H1 (cell line): Measurements from ENCODE around the gene SLC6A7. TPM values are rescaled to one million over a fixed set of nuclear protein-coding genes. Genes with fewer than 3 reads are reported as not detected.

Source experiments
- CTCF ChIA-PET: fragments of 300-600 bp; sonication (Branson Sonifier 250); formaldehyde crosslinking; loops from one replicate; lab custom pipeline; 2021; ENCODE audit not compliant: partially characterized antibody; lab: Charles Lee
- POLR2A ChIA-PET: fragments of 300-600 bp; sonication (Branson Sonifier 250); formaldehyde crosslinking; loops from one replicate; lab custom pipeline; 2021; ENCODE audit warnings: inconsistent platforms; ENCODE audit not compliant: partially characterized antibody; lab: Charles Lee
- DNase-seq, 2 experiments: peaks; one replicate each; pipeline versions ENCODE4 v3.0.0 to v3.0.0-alpha.2; 2010 to 2022; ENCODE audit warnings: low spot score in 2 of 2, low read depth in 1 of 2, mixed read lengths in 1 of 2
- FAIRE-seq: peaks from 2 replicates; lab custom pipeline; 2011; peaks lifted over from hg19 to GRCh38; lab: Jason Lieb, UNC
- H2AFZ ChIP-seq: 2 replicates; pipeline ENCODE4 v1.8.1; 2012; ENCODE audit warnings: low read length, inconsistent platforms
- H2AK5ac ChIP-seq: 2 replicates; pipeline ENCODE4 v1.6.1; 2013; ENCODE audit warnings: low read depth, low read length
- H2BK120ac ChIP-seq: replicated peaks from 2 replicates; pipeline ENCODE3; 2013; ENCODE audit warnings: low read depth, low read length, inconsistent platforms
- H2BK12ac ChIP-seq: 2 replicates; pipeline ENCODE4 v1.6.1; 2013; ENCODE audit warnings: low read depth, low read length
- H2BK15ac ChIP-seq: 2 replicates; pipeline ENCODE4 v1.6.1; 2013; ENCODE audit warnings: low read length
- H2BK20ac ChIP-seq: 2 replicates; pipeline ENCODE4 v1.6.1; 2013; ENCODE audit warnings: low read length
- H2BK5ac ChIP-seq: 2 replicates; pipeline ENCODE4 v1.6.1; 2013; ENCODE audit warnings: low read depth, low read length
- H3K14ac ChIP-seq: 2 replicates; pipeline ENCODE4 v1.6.1; 2013; ENCODE audit warnings: inconsistent platforms; ENCODE audit not compliant: insufficient read length
- H3K18ac ChIP-seq: 2 replicates; pipeline ENCODE4 v1.6.1; 2013; ENCODE audit warnings: low read length; ENCODE audit errors: extremely low read depth
- H3K23ac ChIP-seq: 2 replicates; pipeline ENCODE4 v1.6.1; 2013; ENCODE audit warnings: inconsistent platforms; ENCODE audit not compliant: insufficient read length
- H3K23me2 ChIP-seq: 2 replicates; pipeline ENCODE4 v1.6.1; 2013; ENCODE audit warnings: low read depth, low read length
- H3K27ac ChIP-seq: 2 replicates; pipeline ENCODE4 v1.6.1; 2011; ENCODE audit warnings: low read depth, low read length, inconsistent platforms
- H3K27me3 ChIP-seq, 4 experiments: replicated peaks in 1 of 4; 1 replicate in 1 of 4; 2 replicates in 3 of 4; pipeline versions ENCODE4 v1.6.1 to v1.8.1; 2011 to 2013; ENCODE audit warnings: low read length in 3 of 4, mild to moderate bottlenecking in 3 of 4, inconsistent platforms in 2 of 4, mixed read lengths in 2 of 4, moderate library complexity in 1 of 4; ENCODE audit not compliant: control insufficient read depth in 3 of 4, insufficient read depth in 3 of 4; ENCODE audit errors: extremely low read depth in 1 of 4
- H3K36me3 ChIP-seq, 4 experiments: 2 replicates each; pipeline versions ENCODE4 v1.6.1 to v1.8.1; 2011 to 2013; ENCODE audit warnings: mild to moderate bottlenecking in 4 of 4, low read length in 3 of 4, moderate library complexity in 2 of 4, control low read depth in 1 of 4, inconsistent platforms in 1 of 4; ENCODE audit not compliant: insufficient read depth in 4 of 4, control insufficient read depth in 2 of 4
- H3K4ac ChIP-seq: replicated peaks from 2 replicates; pipeline ENCODE3; 2013; ENCODE audit warnings: low read length, low read depth, mixed read lengths, inconsistent platforms; ENCODE audit not compliant: insufficient read length
- H3K4me1 ChIP-seq, 4 experiments: replicated peaks in 1 of 4; 1 replicate in 1 of 4; 2 replicates in 3 of 4; pipeline versions ENCODE4 v1.6.1 to v1.8.1; 2011 to 2013; ENCODE audit warnings: low read length in 3 of 4, inconsistent platforms in 2 of 4, mixed read lengths in 1 of 4; ENCODE audit not compliant: insufficient read depth in 4 of 4, control insufficient read depth in 3 of 4
- H3K4me2 ChIP-seq, 2 experiments: 2 replicates each; pipeline versions ENCODE4 v1.6.1 to v1.8.1; 2011 to 2013; ENCODE audit warnings: low read depth in 2 of 2, low read length in 2 of 2, control low read depth in 1 of 2, inconsistent platforms in 1 of 2, mild to moderate bottlenecking in 1 of 2; ENCODE audit not compliant: insufficient read depth in 1 of 2
- H3K4me3 ChIP-seq, 4 experiments: fragments of 200-600, 300-600 bp in 1 of 4; sonication (generic), shearing (Covaris generic), sonication (Bioruptor Twin) in 1 of 4; 2 replicates each; pipeline versions ENCODE4 v1.5.1 to v1.8.1; 2011 to 2016; ENCODE audit warnings: low read length in 4 of 4, low read depth in 3 of 4, control low read depth in 2 of 4, inconsistent platforms in 2 of 4, mild to moderate bottlenecking in 2 of 4, mixed read lengths in 1 of 4, moderate library complexity in 1 of 4; ENCODE audit not compliant: insufficient read depth in 2 of 4; ENCODE audit errors: extremely low read depth in 1 of 4
- H3K56ac ChIP-seq: replicated peaks from 2 replicates; pipeline ENCODE3; 2013; ENCODE audit warnings: low read depth, mild to moderate bottlenecking, mixed read lengths, low read length, inconsistent platforms; ENCODE audit not compliant: insufficient read length
- H3K79me1 ChIP-seq: 2 replicates; pipeline ENCODE4 v1.6.1; 2013; ENCODE audit warnings: low read depth, low read length, control low read depth
- H3K79me2 ChIP-seq, 2 experiments: 2 replicates each; pipeline versions ENCODE4 v1.6.1 to v1.8.1; 2012 to 2013; ENCODE audit warnings: low read length in 2 of 2, mild to moderate bottlenecking in 2 of 2, inconsistent platforms in 1 of 2; ENCODE audit not compliant: insufficient read depth in 2 of 2, control insufficient read depth in 1 of 2
- H3K9ac ChIP-seq, 4 experiments: replicated peaks in 1 of 4; 1 replicate in 1 of 4; 2 replicates in 3 of 4; pipeline versions ENCODE4 v1.6.1 to v1.8.1; 2011 to 2013; ENCODE audit warnings: low read depth in 3 of 4, low read length in 3 of 4, control low read depth in 2 of 4, mild to moderate bottlenecking in 2 of 4, moderate library complexity in 2 of 4, inconsistent platforms in 1 of 4; ENCODE audit errors: extremely low read depth in 1 of 4
- H3K9me3 ChIP-seq, 2 experiments: 2 replicates each; pipeline versions ENCODE4 v1.6.1 to v1.8.1; 2012 to 2013; ENCODE audit warnings: mild to moderate bottlenecking in 2 of 2, moderate library complexity in 2 of 2, control low read depth in 1 of 2, inconsistent platforms in 1 of 2, low read depth in 1 of 2, low read length in 1 of 2, mixed read lengths in 1 of 2; ENCODE audit not compliant: insufficient read depth in 2 of 2
- H4K20me1 ChIP-seq, 2 experiments: replicated peaks in 1 of 2; 2 replicates each; pipeline versions ENCODE3 to v1.8.1; 2011 to 2013; ENCODE audit warnings: inconsistent platforms in 2 of 2, low read length in 2 of 2, mild to moderate bottlenecking in 1 of 2; ENCODE audit not compliant: insufficient read depth in 2 of 2, control insufficient read depth in 1 of 2
- H4K5ac ChIP-seq: 2 replicates; pipeline ENCODE4 v1.6.1; 2013; ENCODE audit warnings: low read length, low read depth, mixed read lengths, inconsistent platforms; ENCODE audit not compliant: insufficient read length
- H4K8ac ChIP-seq: 2 replicates; pipeline ENCODE4 v1.8.0; 2013; ENCODE audit warnings: mild to moderate bottlenecking, moderate library complexity, low read length, inconsistent platforms; ENCODE audit not compliant: insufficient read depth; ENCODE audit errors: extremely low read depth
- H4K91ac ChIP-seq: replicated peaks from 2 replicates; pipeline ENCODE3; 2013; ENCODE audit warnings: low read length, mixed read lengths, inconsistent platforms; ENCODE audit not compliant: insufficient read length
- ASH2L ChIP-seq: fragments of 200-600, 300-600 bp; sonication (generic); IDR thresholded peaks from one replicate; pipeline ENCODE4 v1.7.1; 2017; ENCODE audit warnings: low read length
- ATF3 ChIP-seq: IDR thresholded peaks from 2 replicates; pipeline ENCODE4 v1.6.1; 2011; ENCODE audit warnings: low read depth, mild to moderate bottlenecking, low read length; ENCODE audit not compliant: insufficient read depth
- CBX8 ChIP-seq: fragments of 300-800, 300-1000 bp; sonication (generic); IDR thresholded peaks from 2 replicates; pipeline ENCODE4 v1.7.1; 2016; ENCODE audit warnings: low read depth, low read length, borderline replicate concordance
- CHD2 ChIP-seq: IDR thresholded peaks from 2 replicates; pipeline ENCODE4 v1.6.1; 2012; ENCODE audit warnings: low read length, improper control_type of control experiment
- JUND ChIP-seq: IDR thresholded peaks from 2 replicates; pipeline ENCODE4 v1.6.1; 2011; ENCODE audit warnings: mild to moderate bottlenecking, improper control_type of control experiment, low read length
- POLR2A ChIP-seq, 2 experiments: IDR thresholded peaks; 1 replicate in 1 of 2; 2 replicates in 1 of 2; pipeline ENCODE4 v1.6.1; 2011; ENCODE audit warnings: low read depth in 2 of 2, low read length in 2 of 2, mild to moderate bottlenecking in 2 of 2; ENCODE audit errors: control extremely low read depth in 1 of 2
- POLR2AphosphoS5 ChIP-seq: IDR thresholded peaks from 2 replicates; pipeline ENCODE4 v1.6.1; 2011; ENCODE audit warnings: low read depth, low read length
- RAD21 ChIP-seq, 2 experiments: IDR thresholded peaks in 1 of 2; conservative IDR thresholded peaks in 1 of 2; 2 replicates each; pipeline ENCODE4 v1.6.1; 2011; ENCODE audit warnings: low read depth in 2 of 2, low read length in 2 of 2, improper control_type of control experiment in 1 of 2, inconsistent platforms in 1 of 2, mild to moderate bottlenecking in 1 of 2, moderate library complexity in 1 of 2
- RXRA ChIP-seq: IDR thresholded peaks from 2 replicates; pipeline ENCODE4 v1.6.1; 2011; ENCODE audit warnings: low read depth, mild to moderate bottlenecking, low read length, moderate library complexity; ENCODE audit not compliant: insufficient read depth
- SAP30 ChIP-seq: fragments of 300-600 bp; sonication (generic); IDR thresholded peaks from 2 replicates; pipeline ENCODE4 v1.7.1; 2012; ENCODE audit warnings: low read length, moderate library complexity, mild to moderate bottlenecking, inconsistent platforms; ENCODE audit not compliant: insufficient read depth, insufficient replicate concordance
- SIRT6 ChIP-seq: IDR thresholded peaks from one replicate; pipeline ENCODE4 v1.7.1; 2012; ENCODE audit warnings: low read length, inconsistent platforms
- SUZ12 ChIP-seq: fragments of 200-600 bp; sonication (generic); IDR thresholded peaks from 2 replicates; pipeline ENCODE4 v1.6.1; 2012; ENCODE audit warnings: mild to moderate bottlenecking, inconsistent platforms, low read length, moderate library complexity, mixed read lengths
- WGBS, 2 experiments: shearing (Covaris generic) in 1 of 2; methylation state at CpG; one replicate each; pipeline versions ENCODE4 v1.1.6 to v1.1.7; 2013 to 2015; ENCODE audit warnings: low lambda C conversion rate in 2 of 2, mixed read lengths in 2 of 2, inconsistent platforms in 1 of 2, low coverage in 1 of 2, missing lambda C conversion rate in 1 of 2; ENCODE audit not compliant: insufficient replicate concordance in 2 of 2, insufficient coverage in 1 of 2, insufficient read length in 1 of 2; ENCODE audit errors: extremely low coverage in 1 of 2, missing lambda C conversion rate in 1 of 2; 5-methylcytosine and 5-hydroxymethylcytosine counted together
- polyA plus RNA-seq, 7 experiments: library from polyadenylated mRNA; depleted of rRNA in 3 of 7; stranded (reverse) in 5 of 7; unstranded in 2 of 7; fragments of >200 nt in 5 of 7; fragments of 200-250 nt in 2 of 7; gene quantifications; 1 replicate in 5 of 7; 2 replicates in 1 of 7; 4 replicates in 1 of 7; pipeline versions ENCODE4 v1.2.1 to v1.2.3, GENCODE V29; 2011 to 2013; ENCODE audit warnings: missing spikeins in 2 of 7, mixed read lengths in 2 of 7
- total RNA-seq: library from RNA; stranded (reverse); fragmentation: NEBNext Ultra II Directional; extraction: Animal tissue kit (Norgen Biotek cat#: 25700); gene quantifications from 2 replicates; pipeline ENCODE4 v1.2.1, GENCODE V29; 2021

SLC6A7 gene
- total and polyA plus RNA-seq, 2 of the 8 experiments (the other 6 are each of a cell fraction or from before 2014, with no cell fraction given), result 0.07 to 0.12 TPM

- POLR2A ChIA-PET, result no interaction called here
- no peaks in the 10 kb centered on the region for H3K79me1 ChIP-seq
- no peak for FAIRE-seq
- TF ChIP-seq POLR2AphosphoS5, result no peak
- no peak for TF ChIP-seq CBX8
- no peak for TF ChIP-seq JUND
- no peak for TF ChIP-seq CHD2
- TF ChIP-seq RAD21 (IDR thresholded peaks at IDR 0.05 in 1 of 2, conservative IDR thresholded peaks at IDR 0.05 in 1 of 2; ENCODE audit: low read depth in 2 of 2, low read length in 2 of 2), result no peak
- no peak for TF ChIP-seq ASH2L
- TF ChIP-seq SUZ12, result no peak
- TF ChIP-seq POLR2A (IDR thresholded peaks at IDR 0.05; ENCODE audit: control extremely low read depth in 1 of 2, low read depth in 2 of 2, low read length in 2 of 2), result no peak
- no peak for TF ChIP-seq ATF3
- TF ChIP-seq RXRA, result no peak
- no peak for TF ChIP-seq SIRT6
- TF ChIP-seq SAP30, result no peak
Observed at GRCh38 chr5:150236981-150237754, 47.3 kb downstream of the SLC6A7 start.

More at GRCh38 chr5:150236981-150237754, 47.3 kb downstream of the SLC6A7 start:
- no peak overlapping the region for H2AK5ac ChIP-seq
- H4K91ac ChIP-seq, result no peak overlapping the region
- no peaks in the 10 kb centered on the region for H4K20me1 ChIP-seq
- no peaks in the 10 kb centered on the region; the same call in 1 of the 2 replicates for H3K23me2 ChIP-seq
- H3K4ac ChIP-seq, result no peak overlapping the region
- no peaks in the 10 kb centered on the region for H3K36me3 ChIP-seq
- H3K23ac ChIP-seq, result no peak overlapping the region
- no peaks in the 10 kb centered on the region for H3K27me3 ChIP-seq
- H3K4me2 ChIP-seq, result no peak overlapping the region
- 86% methylated on average over 15 of the region's 15 CpGs; no CpG with 5 or more reads in 1 of the 2 experiments for WGBS, 2 experiments
- no peak overlapping the region for H2BK5ac ChIP-seq
- H2BK120ac ChIP-seq, result no peak overlapping the region
- no peak overlapping the region for H4K5ac ChIP-seq
- H3K9me3 ChIP-seq, result no peaks in the 10 kb centered on the region
- no peak overlapping the region for H2BK12ac ChIP-seq
- H2BK20ac ChIP-seq, result no peak overlapping the region
- H2BK15ac ChIP-seq, result no peak overlapping the region
- H4K8ac ChIP-seq, result no peak overlapping the region; the same call in 1 of the 2 replicates
- H3K9ac ChIP-seq, result no peak overlapping the region
- no peak overlapping the region for H3K27ac ChIP-seq
- no peak for DNase-seq
- no peaks in the 10 kb centered on the region for H3K79me2 ChIP-seq
- H3K14ac ChIP-seq, result no peak overlapping the region
- 0 out of 7 replicates have a peak, but pooled peaks cover 0 to 2% (median 0%) of the 10 kb centered on the region in 4 experiments for H3K4me1 ChIP-seq
- no peak overlapping the region for H2AFZ ChIP-seq
- CTCF ChIA-PET, result interaction anchor here (0.7 to 1.7 kb wide), 6 partner anchors 8 to 136 kb away, joined by 3 to 5 read pairs (median 4); no protein-coding TSS in a partner anchor
- no peak overlapping the region for H3K4me3 ChIP-seq
- no peak overlapping the region for H3K56ac ChIP-seq
- no peak overlapping the region for H3K18ac ChIP-seq
